GM21515 (cell line): ENCODE results near the gene PRLR.

Source experiments
- ATAC-seq: cut with Tn5 transposase; IDR thresholded peaks from one replicate; pipeline ENCODE4 v1.9.1; 2021; ENCODE audit not compliant: unreplicated experiment

Gene PRLR

GRCh38 chr5:35162848-35163709 is 67.2 kb downstream of the PRLR start:
- no peak for ATAC-seq

- no peak for ATAC-seq
Measured at GRCh38 chr5:35161652-35162273, 68.5 kb downstream of the PRLR start.

- ATAC-seq: no peak
Measured at GRCh38 chr5:35160486-35161116, 69.7 kb downstream of the PRLR start.

GRCh38 chr5:35159370-35159742 is 70.9 kb downstream of the PRLR start:
- no peak for ATAC-seq

GRCh38 chr5:35158622-35159369 is 71.5 kb downstream of the PRLR start:
- no peak for ATAC-seq

- ATAC-seq: no peak
Measured at GRCh38 chr5:35158204-35158603, 72.1 kb downstream of the PRLR start.

GRCh38 chr5:35153375-35153932 is 76.8 kb downstream of the PRLR start:
- ATAC-seq: no peak

GRCh38 chr5:35152733-35153132 is 77.6 kb downstream of the PRLR start:
- no peak for ATAC-seq

- ATAC-seq: no peak
Measured at GRCh38 chr5:35151146-35151920, 79.0 kb downstream of the PRLR start.

GRCh38 chr5:35149041-35149440 is 81.2 kb downstream of the PRLR start:
- no peak for ATAC-seq

GRCh38 chr5:35146406-35146805 is 83.9 kb downstream of the PRLR start:
- ATAC-seq: no peak

GRCh38 chr5:35145691-35146317 is 84.5 kb downstream of the PRLR start:
- no peak for ATAC-seq

GRCh38 chr5:35145012-35145411 is 85.3 kb downstream of the PRLR start:
- no peak for ATAC-seq

GRCh38 chr5:35143841-35144240 is 86.4 kb downstream of the PRLR start:
- no peak for ATAC-seq

- ATAC-seq: no peak
Measured at GRCh38 chr5:35141739-35142138, 88.5 kb downstream of the PRLR start.

GRCh38 chr5:35138232-35138631 is 92.1 kb downstream of the PRLR start:
- no peak for ATAC-seq

- no peak for ATAC-seq
Measured at GRCh38 chr5:35136386-35136785, 93.9 kb downstream of the PRLR start.

GRCh38 chr5:35135239-35135700 is 95.0 kb downstream of the PRLR start:
- no peak for ATAC-seq

- no peak for ATAC-seq
Measured at GRCh38 chr5:35134278-35135030, 95.8 kb downstream of the PRLR start.
